ENCODE measurements around the gene PI4KB. TPM values are rescaled to one million over a fixed set of nuclear protein-coding genes. Genes with fewer than 3 reads are reported as not detected.

The PI4KB gene
- total RNA-seq, 1 donor from 2014 or later: 68.7 TPM

DNA sequence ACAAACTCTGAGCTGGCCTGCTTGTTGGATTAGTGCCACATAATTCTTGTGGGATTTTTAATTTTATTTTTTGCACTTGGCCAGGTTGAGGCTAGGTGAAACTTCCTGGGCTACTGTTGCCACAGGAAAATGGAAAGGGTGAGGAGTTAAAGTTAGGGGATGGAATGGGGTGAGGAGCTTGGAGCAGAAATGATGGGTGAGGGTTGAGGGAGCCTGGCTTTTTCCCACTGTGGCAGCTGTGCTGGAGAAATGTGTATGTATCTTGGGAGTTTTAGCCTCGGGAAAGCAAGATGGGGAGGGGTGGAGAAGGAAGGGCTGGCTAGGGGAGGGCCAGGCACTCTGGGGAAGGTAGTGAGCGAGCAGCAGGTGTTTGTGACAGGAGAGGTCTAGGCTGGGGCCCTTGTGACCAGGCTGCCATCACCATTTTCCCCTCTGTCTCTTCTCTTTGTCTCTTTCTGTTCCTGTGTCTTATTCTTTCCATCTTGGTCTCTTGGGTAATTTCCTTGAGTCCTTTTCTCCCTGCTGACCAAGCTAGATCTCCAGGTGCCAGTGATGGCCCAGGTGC is 43.1 kb downstream of the PI4KB start:
- Mint-ChIP-seq H3K27me3 (ENCODE audit: unreplicated experiment) (peaks cover 15% of the 10 kb centered on the region), H3K36me3 (ENCODE audit: unreplicated experiment) (peaks cover 8% of the 10 kb centered on the region), H3K4me3 (ENCODE audit: unreplicated experiment) (peak overlapping the region; percentile 90), H3K27ac (ENCODE audit: unreplicated experiment) (peak overlapping the region; percentile 53), H3K4me1 (ENCODE audit: low read depth, unreplicated experiment) (peaks cover 21% of the 10 kb centered on the region), H3K9me3 (ENCODE audit: unreplicated experiment) (peaks cover 12% of the 10 kb centered on the region)
- DNase-seq: no peak
- TF ChIP-seq, protein P1, sequence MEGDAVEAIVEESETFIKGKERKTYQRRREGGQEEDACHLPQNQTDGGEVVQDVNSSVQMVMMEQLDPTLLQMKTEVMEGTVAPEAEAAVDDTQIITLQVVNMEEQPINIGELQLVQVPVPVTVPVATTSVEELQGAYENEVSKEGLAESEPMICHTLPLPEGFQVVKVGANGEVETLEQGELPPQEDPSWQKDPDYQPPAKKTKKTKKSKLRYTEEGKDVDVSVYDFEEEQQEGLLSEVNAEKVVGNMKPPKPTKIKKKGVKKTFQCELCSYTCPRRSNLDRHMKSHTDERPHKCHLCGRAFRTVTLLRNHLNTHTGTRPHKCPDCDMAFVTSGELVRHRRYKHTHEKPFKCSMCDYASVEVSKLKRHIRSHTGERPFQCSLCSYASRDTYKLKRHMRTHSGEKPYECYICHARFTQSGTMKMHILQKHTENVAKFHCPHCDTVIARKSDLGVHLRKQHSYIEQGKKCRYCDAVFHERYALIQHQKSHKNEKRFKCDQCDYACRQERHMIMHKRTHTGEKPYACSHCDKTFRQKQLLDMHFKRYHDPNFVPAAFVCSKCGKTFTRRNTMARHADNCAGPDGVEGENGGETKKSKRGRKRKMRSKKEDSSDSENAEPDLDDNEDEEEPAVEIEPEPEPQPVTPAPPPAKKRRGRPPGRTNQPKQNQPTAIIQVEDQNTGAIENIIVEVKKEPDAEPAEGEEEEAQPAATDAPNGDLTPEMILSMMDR (IDR thresholded peaks at IDR 0.05; ENCODE audit: partially characterized antibody, unreplicated experiment): no peak

DNA sequence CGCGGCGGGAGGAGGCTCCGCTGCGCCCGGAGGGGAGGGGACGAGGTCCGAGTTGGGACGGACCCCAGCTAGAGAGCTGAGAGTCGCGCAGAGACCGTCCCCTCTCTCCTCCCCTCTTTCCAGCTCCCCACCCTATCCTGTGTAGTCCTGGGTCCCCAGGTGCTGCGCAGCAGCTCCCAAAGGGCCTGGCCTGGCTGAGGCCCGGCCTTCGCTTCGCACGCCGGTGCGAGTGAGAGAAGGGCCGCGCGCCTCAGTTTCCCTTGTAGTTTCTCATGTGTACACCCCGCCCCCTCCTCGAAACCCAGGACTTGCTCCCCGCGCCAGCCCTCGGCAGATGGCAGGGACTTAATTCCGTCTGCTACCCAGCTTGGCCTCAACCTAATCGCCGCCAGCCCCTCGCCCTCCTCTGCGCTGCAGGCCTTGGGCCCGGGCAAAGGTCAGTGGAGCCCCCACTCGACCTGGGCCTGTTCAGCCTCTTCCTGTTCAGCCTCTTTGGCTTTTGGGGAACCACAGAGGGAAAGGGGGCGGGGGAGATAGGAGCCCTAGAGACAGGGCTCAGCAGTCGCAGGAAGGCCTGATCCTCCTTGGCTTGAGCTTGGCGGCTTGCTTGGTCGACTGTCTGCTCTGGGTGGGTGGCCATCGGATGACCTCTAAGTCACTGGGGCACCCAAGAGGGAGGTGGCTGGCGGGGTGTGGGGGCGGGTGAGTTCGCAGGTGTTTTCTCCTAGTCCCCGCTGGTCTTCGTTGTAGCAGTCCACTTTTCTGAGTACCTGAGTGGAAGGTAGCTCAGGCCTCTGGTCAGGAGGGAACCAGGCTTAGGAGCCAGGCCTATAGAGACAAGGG is 44.1 kb downstream of the PI4KB start:
- TF ChIP-seq, protein P1 (IDR thresholded peaks at IDR 0.05; ENCODE audit: partially characterized antibody, unreplicated experiment): no peak
- H3K36me3 Mint-ChIP-seq (ENCODE audit: unreplicated experiment): peaks cover 8% of the 10 kb centered on the region
- H3K27ac Mint-ChIP-seq (ENCODE audit: unreplicated experiment): peak overlapping the region; percentile 86
- DNase-seq: peak; percentile 59
- H3K4me1 Mint-ChIP-seq (ENCODE audit: low read depth, unreplicated experiment): peaks cover 15% of the 10 kb centered on the region
- H3K27me3 Mint-ChIP-seq (ENCODE audit: unreplicated experiment): peaks cover 11% of the 10 kb centered on the region
- peaks cover 12% of the 10 kb centered on the region for H3K9me3 Mint-ChIP-seq (ENCODE audit: unreplicated experiment)
- peak overlapping the region; percentile 90 for H3K4me3 Mint-ChIP-seq (ENCODE audit: unreplicated experiment)

DNA sequence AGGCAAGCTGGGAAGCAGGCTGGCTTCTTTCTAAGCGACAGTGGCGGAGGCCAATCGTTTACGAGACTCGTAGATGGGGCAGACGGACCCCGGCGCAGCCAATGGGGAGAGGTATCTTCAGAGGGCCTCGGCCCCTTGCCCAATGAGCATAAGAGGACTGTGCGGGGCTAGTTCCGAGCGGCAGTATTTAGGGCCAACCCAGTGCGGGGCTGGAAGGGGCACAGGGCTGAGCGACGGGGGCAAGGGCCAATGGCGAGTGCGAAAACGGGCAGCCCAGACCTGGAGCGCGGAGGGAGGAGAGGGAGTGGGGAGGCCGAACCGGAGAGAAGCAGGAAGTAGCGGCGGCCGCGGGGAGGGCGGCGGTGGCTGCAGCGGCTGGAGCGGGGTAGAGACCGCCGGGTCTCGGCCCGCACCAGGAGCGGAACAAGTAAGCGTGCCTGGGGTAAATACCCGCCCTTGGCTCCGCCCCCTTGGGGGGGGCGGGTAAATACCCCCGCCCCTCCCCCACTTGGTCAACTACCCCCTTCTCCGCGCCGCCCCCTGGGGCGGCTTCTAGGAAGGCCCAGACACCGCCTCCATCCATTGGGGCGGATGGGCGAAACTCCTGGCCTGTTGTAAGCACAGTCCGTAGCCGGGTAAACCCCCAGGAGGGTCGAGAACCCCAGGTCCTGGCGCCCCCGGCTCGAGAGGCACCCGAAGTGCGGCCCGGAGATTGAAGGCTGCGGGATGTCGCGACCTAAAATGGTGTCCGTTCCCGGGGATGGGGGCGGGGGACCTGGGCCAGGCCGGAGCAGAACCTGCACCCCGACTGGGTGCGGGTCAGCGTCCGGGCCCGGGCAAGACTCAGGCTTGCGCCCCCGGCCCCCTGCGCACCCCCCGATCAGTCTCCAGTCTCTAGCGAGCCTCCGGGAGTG is 45.0 kb downstream of the PI4KB start, which contains the start of gene ZNF687:
ZNF687 (plus strand) TSS at position 331 of the 914 bp plus-strand sequence. CDS start 3,993 bp downstream, outside the sequence.
- Mint-ChIP-seq H3K9me3 (ENCODE audit: unreplicated experiment) (peaks cover 12% of the 10 kb centered on the region), H3K36me3 (ENCODE audit: unreplicated experiment) (peaks cover 8% of the 10 kb centered on the region), H3K27ac (ENCODE audit: unreplicated experiment) (peak within 1 kb of the TSS; percentile 96), H3K27me3 (ENCODE audit: unreplicated experiment) (peaks cover 14% of the 10 kb centered on the region), H3K4me3 (ENCODE audit: unreplicated experiment) (peak within 1 kb of the TSS; percentile 97), H3K4me1 (ENCODE audit: low read depth, unreplicated experiment) (peaks cover 15% of the 10 kb centered on the region)
- DNase-seq: peak; percentile 99
- TF ChIP-seq, protein P1 (IDR thresholded peaks at IDR 0.05; ENCODE audit: partially characterized antibody, unreplicated experiment): no peak

DNA sequence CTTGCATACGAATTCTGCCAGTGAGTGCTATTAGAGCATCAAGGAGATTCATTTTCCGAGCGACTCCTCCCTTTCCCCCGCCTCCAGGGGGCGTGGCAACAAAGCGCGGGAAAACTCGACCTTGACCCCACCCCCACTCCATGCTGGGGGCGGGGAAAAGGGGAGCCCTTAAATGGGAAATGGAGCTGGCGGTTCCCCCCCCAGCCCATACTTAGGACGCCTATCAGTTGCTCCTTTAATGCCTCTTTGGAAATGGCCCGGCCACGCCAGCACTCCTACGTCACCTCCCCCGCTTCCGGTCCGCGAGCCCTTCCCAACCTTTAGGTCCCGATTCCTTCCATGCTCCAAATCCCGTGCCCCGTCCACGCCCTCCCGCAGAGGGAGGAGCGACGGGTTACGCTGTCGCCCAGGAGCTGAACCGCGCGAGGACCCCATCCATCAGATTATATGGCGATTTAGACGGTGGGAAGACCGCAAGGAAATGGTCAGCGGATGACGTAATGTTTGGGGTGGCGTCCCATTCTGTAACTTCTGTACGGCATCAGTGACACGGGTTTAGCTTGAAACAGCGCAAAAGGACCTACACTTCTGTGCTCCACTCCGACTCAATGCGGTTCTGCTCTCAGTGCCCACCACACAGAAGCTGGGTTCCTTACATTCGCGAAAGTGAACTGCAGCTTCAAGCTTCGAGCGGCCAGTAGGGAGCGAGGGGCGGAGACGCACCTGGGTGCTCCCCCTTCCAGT is 45.8 kb downstream of the PI4KB start:
- DNase-seq: peak; percentile 94
- H3K9me3 Mint-ChIP-seq (ENCODE audit: unreplicated experiment): peaks cover 10% of the 10 kb centered on the region
- peaks cover 8% of the 10 kb centered on the region for H3K36me3 Mint-ChIP-seq (ENCODE audit: unreplicated experiment)
- peak overlapping the region; percentile 96 for H3K27ac Mint-ChIP-seq (ENCODE audit: unreplicated experiment)
- H3K4me1 Mint-ChIP-seq (ENCODE audit: low read depth, unreplicated experiment): peaks cover 15% of the 10 kb centered on the region
- H3K27me3 Mint-ChIP-seq (ENCODE audit: unreplicated experiment): peaks cover 14% of the 10 kb centered on the region
- H3K4me3 Mint-ChIP-seq (ENCODE audit: unreplicated experiment): peak overlapping the region; percentile 97
- TF ChIP-seq, protein P1 (IDR thresholded peaks at IDR 0.05; ENCODE audit: partially characterized antibody, unreplicated experiment): peak; percentile 44
